Measurements from ENCODE around the gene POLR2A. TPM values are rescaled to one million over a fixed set of nuclear protein-coding genes. Genes with fewer than 3 reads are reported as not detected.

POLR2A gene
- total and polyA plus RNA-seq, 12 donors = 8.4 to 61.7 (median 48.4) TPM

DNA sequence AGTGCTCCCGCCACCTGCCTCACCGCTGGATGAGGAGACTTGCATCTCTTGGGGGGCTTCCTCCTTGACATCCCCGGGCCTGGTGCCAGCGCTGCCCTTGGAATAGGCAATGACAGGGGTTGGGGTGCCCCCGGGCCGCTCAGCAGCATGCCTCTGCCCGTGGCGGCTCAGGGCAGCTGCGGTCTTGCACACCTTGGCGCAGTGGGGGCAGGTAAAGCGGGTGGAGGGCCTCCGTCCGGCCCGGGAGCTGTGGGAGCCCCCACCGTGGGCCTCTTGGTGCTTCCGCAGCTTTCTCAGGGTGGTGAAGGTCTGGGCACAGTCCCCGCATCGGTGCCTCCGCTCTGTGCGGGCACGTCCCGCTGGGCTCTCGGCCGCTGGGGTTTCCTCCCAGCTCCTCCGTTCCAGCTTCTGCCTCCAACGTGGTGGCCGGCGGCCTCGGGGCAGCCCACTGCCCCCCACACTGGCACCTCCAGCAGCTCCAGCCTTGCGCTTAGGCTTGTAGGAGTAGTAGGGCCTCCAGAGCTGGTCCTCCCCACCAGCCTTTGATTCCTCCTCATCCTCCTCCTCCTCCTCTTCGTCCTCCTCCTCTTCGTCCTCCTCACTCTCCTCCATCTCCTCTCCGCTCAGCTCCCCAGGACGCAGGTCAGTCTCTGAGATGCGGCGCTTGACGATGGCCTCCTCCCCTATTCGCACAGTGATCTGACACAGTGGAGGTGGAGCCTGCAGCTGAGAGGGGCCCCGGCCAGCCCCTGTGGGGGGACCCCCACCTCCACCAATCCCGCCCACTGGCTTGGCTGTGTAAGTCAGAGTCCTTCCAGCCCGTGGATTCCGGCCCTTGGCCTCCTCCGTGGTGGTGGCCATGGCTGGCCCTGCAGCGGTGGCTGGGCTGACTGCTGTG is 21.4 kb upstream of the POLR2A start:
- ATAC-seq (peak in 1 of 8 donors; percentile 17), DNase-seq (no peak)
- peaks cover 0 to 58% (median 7%) of the 10 kb centered on the region in 9 donors for H3K36me3 ChIP-seq
- H3K27ac ChIP-seq = no peak overlapping the region
- H3K9me3 ChIP-seq = no peaks in the 10 kb centered on the region
- no peak overlapping the region for H3K4me3 ChIP-seq
- TF ChIP-seq, protein P1, sequence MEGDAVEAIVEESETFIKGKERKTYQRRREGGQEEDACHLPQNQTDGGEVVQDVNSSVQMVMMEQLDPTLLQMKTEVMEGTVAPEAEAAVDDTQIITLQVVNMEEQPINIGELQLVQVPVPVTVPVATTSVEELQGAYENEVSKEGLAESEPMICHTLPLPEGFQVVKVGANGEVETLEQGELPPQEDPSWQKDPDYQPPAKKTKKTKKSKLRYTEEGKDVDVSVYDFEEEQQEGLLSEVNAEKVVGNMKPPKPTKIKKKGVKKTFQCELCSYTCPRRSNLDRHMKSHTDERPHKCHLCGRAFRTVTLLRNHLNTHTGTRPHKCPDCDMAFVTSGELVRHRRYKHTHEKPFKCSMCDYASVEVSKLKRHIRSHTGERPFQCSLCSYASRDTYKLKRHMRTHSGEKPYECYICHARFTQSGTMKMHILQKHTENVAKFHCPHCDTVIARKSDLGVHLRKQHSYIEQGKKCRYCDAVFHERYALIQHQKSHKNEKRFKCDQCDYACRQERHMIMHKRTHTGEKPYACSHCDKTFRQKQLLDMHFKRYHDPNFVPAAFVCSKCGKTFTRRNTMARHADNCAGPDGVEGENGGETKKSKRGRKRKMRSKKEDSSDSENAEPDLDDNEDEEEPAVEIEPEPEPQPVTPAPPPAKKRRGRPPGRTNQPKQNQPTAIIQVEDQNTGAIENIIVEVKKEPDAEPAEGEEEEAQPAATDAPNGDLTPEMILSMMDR (IDR thresholded peaks at IDR 0.05) = no peak
- intact Hi-C loops (cut with DNase I) = no loop called here
- 92% methylated on average over 43 to 44 of the region's 44 CpGs for WGBS, 2 donors
- H3K4me1 ChIP-seq = peaks cover 8 to 24% (median 20%) of the 10 kb centered on the region in 9 donors
- H3K27me3 ChIP-seq = no peaks in the 10 kb centered on the region

DNA sequence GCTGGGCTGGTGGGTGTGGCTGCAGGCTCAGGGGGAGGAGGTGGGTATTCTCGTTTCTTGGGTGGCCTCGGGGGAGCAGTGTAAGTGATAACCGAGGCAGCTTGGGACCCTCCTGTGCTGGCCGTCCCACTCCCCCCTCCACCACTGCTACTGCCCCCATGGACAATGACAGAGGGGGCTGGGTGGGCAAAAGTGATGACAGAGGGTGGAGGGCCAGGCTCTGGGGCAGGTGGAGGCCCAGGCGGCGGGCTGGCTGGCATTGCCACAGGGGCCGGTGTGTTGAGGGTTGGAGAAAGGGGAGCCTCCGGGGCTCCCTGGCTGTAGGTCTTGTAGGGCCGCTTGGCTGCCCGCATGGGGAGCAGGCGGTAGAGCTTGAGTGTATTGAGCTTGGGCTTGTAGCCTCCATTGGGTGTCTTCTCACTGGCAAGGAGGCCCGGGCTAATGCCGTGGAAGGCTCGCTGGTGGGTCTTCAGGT is 20.8 kb upstream of the POLR2A start:
- peaks cover 0 to 60% (median 7%) of the 10 kb centered on the region in 9 donors for H3K36me3 ChIP-seq
- 85 to 86% methylated on average over 14 of the region's 14 CpGs for WGBS, 2 donors

DNA sequence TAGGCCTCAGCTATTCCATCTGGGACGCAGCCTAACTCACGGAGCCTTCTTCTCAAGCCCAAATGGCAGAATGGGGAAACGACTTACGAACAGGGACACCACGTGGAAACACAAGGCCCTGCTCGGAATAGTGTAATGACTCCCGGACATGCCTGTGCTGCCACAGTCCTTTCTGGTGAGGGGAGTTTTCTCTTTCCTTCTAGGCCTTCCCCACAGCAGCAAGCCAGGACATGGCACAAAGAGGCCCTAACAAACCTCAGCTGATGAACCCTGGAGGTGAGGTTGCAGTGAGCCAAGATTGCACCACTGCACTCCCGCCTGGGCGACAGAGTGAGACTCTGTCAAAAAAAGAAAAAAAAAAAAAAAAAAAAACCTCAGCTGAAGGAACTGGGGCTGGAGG is 20.1 kb upstream of the POLR2A start:
- Histone ChIP-seq H3K36me3 (peaks cover 0 to 63% (median 7%) of the 10 kb centered on the region in 9 donors), H3K9me3 (no peaks in the 10 kb centered on the region), H3K4me3 (no peak overlapping the region), H3K4me1 (peaks cover 8 to 32% (median 31%) of the 10 kb centered on the region in 9 donors), H3K27ac (no peak overlapping the region), H3K27me3 (no peaks in the 10 kb centered on the region)
- TF ChIP-seq, protein P1 (IDR thresholded peaks at IDR 0.05) = no peak
- 91 to 95% methylated on average over 9 of the region's 9 CpGs for WGBS, 2 donors
- no peak for DNase-seq
- no peak for ATAC-seq
- intact Hi-C loops (cut with DNase I) = no loop called here

More for the DNA sequence above, 20.8 kb upstream of the POLR2A start:
- no peak overlapping the region for H3K27ac ChIP-seq
- H3K4me1 ChIP-seq = peaks cover 8 to 30% (median 26%) of the 10 kb centered on the region in 9 donors
- DNase-seq = no peak
- TF ChIP-seq, protein P1 (IDR thresholded peaks at IDR 0.05) = no peak
- intact Hi-C loops (cut with DNase I) = no loop called here
- no peaks in the 10 kb centered on the region for H3K27me3 ChIP-seq
- no peak overlapping the region for H3K4me3 ChIP-seq
- ATAC-seq = no peak
- no peaks in the 10 kb centered on the region for H3K9me3 ChIP-seq

DNA sequence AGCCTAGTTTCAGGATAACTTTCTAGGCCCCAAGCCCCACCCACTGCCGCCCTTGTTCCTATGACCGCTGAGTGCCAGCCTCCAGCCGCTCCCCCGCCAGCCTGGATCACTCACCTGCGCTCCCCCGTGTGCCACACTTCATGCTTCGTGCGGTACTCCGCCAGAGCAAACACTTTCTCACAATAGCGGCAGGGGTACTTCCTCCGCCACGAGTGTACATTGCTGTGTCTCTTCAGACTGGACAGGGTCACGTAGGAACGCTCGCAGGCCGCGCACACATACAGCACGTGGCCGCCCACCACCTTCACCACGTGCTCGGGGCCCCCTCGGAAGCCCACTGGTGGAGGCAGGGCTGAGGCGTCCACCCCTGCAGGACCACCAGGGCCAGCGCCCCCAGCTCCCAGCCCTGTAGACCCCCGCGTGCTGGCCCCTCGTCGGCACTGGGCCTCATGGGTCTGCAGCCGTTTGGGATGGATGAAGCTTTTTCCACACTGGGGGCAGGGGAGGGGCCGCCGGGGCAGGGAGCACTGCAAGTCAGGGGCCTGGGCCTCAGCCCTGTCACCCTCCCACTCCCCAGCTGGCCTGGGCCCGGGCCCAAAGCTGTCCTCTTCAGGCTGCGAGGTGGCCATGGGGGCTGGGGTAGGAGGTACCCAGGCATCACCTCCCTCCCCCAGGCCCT is 18.4 kb upstream of the POLR2A start:
- Histone ChIP-seq H3K4me1 (peaks cover 13 to 47% (median 42%) of the 10 kb centered on the region in 9 donors), H3K9me3 (no peaks in the 10 kb centered on the region), H3K4me3 (no peak overlapping the region), H3K27ac (peak overlapping the region in 8 of 10 donors; percentile 73 to 88 (median 80)), H3K36me3 (peaks cover 0 to 63% (median 7%) of the 10 kb centered on the region in 9 donors), H3K27me3 (no peaks in the 10 kb centered on the region)
- TF ChIP-seq, protein P1 (IDR thresholded peaks at IDR 0.05) = no peak
- DNase-seq = no peak
- 88 to 91% methylated on average over 33 of the region's 33 CpGs for WGBS, 2 donors
- intact Hi-C loops (cut with DNase I) = no loop called here
- ATAC-seq = peak in 3 of 8 donors; percentile 12 to 29 (median 14)
